ENCODE data around the gene CACNA1B.
"Not testable (repeated sequence)": the region's sequence is repeated elsewhere in the genome, so short reads cannot be mapped to it uniquely, and the experiment has no call there.

CACNA1B gene

DNA sequence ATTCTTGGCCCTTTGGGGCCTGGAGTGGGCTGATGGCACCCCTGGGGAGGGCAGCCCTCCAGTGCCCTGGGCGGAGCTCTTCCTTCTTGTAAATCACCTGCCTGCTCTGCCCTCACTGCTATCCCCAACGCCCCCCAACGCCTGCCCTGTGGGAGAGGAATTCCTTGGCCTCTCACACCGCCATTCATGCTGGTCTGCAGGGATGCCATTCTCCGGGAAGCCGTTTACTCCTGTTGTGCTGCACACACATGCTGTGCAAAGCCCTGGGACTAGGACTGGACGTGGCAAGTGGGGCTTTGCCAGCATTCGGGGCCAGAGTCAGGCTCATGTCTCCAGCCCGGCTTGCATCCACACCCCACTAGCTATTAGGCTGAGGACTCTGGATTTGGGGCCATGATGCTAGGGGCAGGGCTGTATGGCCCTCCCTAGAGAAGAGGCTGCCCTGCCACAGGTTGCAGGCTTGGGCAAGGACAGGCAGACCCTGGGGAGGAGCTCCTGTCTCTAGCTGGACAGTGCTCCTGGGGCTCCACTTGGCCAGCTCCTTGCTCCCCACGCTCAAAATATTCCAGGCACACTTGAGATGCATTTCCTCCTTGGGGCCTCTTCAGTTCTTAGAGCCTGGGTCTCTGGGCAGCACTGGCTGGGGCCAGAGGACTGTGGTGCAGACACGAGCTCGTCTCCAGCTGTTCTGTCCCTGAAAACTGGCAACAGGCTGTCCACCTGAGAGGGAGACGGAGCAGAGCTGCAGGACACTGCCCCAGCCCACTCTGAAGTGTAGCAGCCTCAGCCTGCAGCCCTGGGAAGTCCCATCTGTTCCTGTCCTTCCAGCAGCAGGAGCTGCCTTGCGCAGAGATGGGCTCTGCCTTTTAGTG lies 226.9 kb downstream of the CACNA1B start:
- no peak for DNase-seq

DNA sequence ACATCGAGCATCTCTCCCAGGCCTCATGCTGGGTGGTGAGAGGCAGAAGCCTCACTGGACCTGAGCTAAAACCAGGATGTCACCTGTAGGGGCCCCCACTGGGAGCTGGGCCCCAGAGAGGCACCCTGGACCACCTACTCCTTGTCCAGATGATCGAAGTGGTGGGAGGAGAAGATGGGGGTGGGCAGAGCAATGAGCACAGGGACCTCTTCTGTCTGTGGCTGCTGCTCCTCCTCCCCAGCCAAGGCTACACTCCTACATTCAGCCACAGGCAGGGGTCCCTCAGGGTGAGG lies 227.5 kb downstream of the CACNA1B start:
- DNase-seq, result no peak

DNA sequence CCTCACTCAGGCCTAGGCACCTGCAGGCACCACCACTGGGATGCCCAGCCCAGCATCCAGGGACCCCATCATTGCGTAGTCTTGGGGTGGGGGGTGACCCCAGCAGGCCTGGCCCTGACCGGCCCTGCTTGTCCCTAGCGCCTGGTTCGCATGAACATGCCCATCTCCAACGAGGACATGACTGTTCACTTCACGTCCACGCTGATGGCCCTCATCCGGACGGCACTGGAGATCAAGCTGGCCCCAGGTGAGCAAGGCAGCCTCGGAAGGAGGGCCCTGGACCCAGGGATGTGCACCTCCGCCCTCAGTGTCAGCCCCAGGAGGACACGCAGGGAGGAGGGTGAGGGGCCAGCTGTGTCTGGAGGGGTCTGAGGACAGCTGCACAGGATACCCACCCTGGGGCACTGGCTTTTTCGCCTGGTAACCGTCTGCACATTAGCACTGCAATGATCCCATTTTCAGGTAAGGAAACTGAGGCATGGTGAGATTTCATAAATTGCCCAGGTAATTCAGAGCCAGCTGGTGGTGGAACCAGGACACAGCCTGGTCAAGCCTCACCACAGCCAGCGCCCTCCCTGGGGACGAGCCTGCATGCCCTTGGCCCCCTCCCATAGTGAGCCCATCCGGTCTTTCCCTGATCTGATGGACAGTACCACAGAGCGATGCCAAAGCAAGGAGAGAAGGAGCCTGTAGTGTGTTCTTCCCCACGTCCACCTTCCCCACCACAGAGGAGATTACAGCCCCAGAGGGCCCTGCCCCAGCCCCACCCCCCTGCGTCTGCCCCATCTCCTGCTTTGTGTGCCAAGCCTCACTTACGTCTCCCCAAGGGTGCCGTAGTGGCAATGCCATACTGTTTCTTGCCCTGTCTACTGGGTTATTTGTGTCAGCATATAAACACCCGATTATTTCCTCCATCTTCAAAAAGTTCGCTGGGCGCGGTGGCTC lies 228.3 kb downstream of the CACNA1B start:
- DNase-seq, result no peak

DNA sequence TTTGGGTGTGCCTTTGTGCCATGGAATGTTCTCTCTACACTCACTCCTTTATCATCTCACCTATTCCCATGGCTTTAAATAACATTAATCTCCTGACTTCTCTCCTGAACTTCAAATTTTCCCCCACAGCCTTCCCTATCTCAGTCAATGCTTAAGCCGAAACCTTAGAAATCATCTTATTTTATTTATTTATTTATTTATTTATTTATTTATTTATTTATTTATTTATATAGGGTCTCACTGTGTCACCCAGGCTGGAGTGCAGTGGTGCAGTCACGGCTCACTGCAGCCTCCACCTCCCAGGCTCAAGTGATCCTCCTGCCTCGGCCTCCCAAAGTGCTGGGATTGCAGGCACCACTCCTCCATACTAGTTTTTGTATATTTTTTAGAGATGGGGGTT lies 229.5 kb downstream of the CACNA1B start:
- DNase-seq, result not testable (repeated sequence)

DNA sequence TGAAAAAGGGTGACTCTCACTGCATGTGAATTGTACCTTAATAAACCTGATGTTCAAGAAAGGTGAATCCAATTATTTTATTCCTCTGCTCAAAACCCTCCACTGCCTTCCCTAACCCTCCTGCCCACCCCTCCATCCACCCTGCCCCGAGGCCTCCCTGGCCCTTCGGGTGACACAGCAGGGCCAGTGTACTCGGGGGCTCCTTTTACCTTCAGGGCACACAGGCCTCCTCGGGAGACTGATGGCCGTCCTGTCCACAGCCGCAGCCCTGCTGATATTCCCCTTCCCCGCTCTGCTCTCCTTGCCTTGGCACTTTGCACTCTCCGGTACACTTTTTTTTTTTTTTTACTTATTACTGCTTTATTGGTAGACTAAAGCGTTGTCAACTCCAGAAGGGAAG lies 234.0 kb downstream of the CACNA1B start:
- no peak for DNase-seq

DNA sequence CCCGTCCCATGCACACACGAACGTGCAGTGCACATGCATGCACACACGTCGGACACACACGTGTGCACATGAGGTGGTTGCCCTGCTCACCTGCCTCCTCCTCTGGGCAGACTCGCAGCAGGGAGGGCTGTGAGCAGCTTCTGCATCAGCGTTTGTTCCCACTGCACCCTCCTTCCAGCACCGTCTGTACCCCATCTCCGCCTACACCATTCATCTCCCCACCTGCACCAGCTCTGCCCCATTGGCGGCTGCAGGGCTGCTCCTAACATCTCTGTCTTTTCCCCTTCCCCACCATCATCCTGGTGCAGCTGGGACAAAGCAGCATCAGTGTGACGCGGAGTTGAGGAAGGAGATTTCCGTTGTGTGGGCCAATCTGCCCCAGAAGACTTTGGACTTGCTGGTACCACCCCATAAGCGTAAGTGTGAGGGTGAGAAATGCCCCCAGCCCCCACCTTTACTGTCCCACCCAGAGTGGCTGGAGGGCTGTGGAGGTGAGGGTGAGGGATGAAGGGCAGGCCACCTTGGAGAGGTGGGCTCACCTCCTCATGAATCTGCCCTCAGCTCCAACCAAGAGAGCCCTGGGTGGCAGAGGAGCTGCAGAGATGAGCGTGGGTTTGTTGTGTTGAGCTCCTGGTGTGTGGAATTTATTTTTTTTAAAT lies 234.6 kb downstream of the CACNA1B start:
- DNase-seq, result no peak

DNA sequence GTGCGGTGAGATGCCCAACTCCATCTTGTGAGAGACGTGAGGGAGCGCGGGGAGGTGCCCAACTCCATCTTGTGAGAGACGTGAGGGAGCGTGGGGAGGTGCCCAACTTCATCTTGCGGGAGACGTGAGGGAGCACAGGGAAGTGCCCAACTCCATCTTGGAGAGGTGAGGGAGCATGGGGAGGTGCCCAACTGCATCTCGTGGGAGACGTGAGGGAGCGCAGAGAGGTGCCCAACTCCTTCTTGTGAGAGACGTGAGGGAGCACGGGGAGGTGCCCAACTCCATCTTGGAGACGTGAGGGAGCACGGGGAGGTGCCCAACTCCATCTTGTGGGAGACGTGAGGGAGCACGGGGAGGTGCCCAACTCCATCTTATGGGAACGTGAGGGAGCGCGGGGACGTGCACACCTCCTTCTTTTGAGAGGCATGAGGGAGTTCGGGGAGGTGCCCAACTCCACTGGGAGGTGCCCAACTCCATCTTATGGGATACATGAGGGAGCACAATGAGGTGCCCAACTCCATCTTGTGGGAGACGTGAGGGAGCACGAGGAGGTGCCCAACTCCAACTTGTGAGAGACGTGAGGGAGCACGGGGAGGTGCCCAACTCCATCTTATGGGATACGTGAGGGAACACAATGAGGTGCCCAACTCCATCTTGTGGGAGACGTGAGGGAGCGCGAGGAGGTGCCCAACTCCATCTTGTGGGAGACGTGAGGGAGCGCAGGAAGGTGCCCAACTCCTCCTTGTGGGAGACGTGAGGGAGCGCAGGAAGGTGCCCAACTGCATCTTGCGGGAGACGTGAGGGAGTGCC lies 235.4 kb downstream of the CACNA1B start:
- no peak for DNase-seq

DNA sequence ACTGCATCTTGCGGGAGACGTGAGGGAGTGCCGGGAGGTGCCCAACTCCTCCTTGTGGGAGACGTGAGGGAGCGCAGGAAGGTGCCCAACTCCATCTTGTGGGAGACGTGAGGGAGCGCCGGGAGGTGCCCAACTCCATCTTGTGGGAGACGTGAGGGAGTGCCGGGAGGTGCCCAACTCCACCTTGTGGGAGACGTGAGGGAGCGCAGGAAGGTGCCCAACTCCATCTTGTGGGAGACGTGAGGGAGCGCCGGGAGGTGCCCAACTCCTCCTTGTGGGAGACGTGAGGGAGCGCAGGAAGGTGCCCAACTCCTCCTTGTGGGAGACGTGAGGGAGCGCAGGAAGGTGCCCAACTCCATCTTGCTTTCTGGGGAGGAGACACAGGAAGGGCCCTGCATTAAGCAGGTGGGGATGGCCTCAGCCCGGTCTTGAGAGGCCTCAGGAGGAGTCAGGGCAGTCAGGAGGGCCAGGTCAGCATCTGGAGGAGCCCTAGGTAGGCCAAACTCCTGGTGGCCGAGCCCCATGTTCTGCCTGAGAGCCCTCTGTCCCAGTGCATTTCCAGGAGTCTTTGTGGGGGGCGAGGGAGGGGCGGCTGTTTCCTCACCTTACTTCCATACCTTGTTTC lies 236.2 kb downstream of the CACNA1B start:
- DNase-seq, result not testable (repeated sequence)

DNA sequence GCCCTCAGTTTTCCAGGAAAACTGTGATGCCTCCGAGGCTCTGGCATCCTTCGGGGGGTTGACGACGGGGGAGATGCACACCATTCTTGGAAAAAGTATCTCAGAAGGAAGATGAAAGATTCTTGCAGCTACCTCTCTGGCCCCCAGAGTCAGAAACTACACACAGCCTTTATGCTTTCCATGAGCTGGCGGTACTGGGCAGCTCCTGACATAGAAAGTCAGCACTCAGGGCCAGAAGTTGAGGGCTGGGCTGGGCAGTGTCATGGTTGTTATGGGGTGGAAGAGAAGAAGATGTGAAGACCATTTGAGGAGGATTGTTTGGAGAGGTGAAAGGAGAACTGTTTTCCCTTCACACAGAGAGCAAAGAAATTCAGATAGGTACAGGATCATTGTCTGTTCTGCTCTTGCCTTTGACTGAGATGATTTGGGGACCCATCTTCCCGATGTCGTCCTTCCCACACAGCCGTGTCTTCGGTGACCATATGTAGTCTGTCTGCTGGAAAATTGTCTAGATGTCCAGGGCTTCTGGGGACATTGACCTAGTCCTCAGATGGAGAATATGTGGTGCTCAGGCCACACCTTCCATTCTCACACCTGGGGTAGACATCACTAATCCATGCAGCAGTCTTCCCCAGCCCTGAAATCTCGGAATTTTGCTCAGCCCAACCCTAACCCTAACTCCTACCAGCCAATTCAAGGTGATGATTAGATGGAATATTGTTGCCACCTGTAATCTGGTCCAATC lies 237.1 kb downstream of the CACNA1B start:
- DNase-seq, result no peak

DNA sequence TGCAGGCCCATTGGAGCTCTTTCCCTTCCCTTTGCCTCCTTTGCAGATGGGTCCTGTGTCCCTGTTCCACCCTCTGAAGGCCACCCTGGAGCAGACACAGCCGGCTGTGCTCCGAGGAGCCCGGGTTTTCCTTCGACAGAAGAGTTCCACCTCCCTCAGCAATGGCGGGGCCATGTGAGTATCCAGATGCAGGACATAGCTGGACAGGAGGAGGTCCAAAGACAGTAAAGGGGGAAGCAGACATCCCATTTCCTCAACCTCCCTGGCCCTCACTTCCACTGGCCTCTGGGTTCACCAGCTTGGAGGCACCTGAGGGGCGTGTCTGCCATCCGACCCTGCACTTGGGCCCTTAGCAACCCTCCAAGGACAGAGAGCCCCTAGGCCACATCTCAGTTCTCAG lies 237.9 kb downstream of the CACNA1B start:
- DNase-seq, result no peak

DNA sequence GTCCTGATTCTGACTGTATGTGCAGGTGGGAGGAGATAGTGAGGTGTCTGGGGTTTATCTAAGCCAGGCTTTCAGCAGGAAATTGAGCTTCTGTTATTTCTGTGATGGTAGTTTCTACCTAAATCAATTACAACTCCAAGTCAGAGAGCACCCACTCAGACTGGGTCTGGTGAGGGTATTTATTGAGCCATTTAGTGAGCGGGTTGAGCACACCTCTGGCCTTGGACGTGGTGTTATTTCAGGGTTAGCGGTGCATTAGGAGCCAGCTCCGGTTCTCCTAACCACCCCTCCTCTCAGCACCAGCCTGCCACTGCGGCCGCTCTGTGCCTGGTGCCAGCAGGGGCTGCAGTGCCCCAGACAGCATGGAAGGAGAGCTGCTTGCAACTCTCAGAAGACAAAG lies 238.9 kb downstream of the CACNA1B start:
- no peak for DNase-seq

DNA sequence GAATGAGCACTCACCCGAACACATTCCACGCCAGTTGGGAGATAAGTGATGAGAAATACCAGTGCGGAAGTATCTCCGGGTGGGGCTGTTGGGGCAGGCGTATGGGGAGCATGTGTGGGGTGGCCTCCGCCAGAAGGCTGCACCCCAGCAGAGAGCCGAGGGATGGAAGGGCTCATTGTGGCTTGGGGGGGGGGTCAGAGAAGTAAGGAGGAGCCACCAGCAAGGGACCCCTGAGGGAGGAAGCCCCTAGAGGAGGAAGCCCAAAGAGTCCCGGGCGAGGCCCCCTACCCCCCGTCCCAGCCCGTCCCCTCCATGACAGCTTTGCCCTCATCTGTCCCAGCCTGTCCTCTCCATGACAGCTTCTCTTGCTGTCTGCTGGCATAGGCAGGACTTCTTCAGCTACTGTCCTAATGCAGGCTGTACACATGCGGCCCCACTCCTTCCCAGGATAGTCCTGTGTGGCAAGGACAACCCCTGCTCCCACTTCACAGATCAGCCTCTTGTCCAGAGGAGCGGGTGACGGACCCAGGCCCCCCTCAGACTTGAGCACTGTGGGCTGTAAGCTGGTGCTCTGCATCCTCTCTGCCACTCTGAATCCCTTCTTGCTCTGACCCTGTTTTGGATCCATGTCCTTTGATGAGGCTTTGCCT lies 239.6 kb downstream of the CACNA1B start:
- DNase-seq, result no peak

DNA sequence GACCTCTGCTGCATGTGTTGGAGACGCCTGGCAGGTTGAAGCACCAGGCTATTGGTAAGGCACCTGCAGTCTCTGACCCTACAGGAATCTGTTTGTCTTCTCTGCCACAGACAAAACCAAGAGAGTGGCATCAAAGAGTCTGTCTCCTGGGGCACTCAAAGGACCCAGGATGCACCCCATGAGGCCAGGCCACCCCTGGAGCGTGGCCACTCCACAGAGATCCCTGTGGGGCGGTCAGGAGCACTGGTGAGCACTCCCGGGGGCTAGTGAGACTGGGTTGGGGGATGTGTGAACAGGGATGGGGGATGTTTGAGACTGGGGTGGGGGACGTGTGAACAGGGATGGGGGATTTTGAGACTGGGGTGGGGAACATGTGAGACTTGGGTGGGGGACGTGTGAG lies 240.3 kb downstream of the CACNA1B start:
- DNase-seq, result no peak

DNA sequence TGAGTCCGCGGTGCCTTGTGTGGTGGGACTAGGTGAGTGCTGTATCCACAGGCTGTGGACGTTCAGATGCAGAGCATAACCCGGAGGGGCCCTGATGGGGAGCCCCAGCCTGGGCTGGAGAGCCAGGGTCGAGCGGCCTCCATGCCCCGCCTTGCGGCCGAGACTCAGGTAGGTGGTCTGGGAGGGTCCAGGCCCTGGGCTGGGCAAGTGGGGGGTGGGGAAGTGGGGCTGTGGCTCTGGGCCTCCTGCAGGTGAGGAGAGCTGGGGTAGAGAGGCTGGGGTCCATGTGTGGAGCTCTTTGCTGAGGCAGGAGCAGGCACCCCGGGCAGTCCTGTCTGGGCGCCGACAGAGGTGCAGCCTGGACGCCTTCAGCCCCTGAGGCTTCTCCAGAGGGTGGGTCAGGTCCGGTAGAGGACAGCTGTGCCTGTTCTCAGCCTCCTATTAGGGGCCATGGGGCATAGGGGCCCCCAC lies 241.1 kb downstream of the CACNA1B start:
- DNase-seq, result no peak

DNA sequence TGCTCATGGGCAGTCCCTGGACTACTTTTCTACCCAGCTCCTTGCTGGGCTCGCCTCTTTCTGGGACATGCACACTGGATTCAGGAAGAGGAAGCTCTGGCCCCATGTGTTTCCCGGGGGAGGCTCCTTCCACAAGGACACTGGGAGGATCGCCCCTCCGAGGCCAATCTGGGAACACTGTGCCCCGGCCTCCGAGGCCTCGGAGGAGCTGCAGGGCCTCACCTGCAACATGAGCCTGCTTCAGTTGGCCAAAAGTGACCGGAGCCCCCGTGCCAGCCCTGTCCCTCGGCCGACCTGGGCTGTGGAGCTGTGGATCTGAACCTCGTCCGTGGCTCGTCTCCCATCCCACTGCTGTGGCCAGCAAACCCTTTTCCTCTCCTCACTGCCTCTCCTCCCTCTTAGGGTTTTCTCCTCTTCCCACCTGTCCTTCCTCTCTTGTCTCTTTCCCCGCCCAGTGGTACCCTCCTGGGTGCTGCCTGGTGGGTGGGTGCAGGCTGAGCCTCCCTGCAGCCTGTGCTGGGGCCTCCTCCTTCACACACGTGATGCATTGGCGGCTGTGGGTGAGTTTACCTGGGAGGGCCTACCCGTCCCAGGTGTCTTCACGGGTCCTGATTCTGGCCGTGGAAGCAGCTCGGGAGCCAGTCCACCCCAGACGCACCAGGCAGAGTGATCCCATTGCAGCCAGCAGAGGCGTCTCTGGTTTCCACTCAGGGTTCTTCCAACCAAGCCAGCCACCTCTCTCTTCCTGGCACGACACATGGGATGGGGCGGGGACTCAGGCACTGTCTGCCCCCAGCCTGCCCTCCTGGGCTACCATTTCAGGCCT lies 241.8 kb downstream of the CACNA1B start:
- no peak for DNase-seq

DNA sequence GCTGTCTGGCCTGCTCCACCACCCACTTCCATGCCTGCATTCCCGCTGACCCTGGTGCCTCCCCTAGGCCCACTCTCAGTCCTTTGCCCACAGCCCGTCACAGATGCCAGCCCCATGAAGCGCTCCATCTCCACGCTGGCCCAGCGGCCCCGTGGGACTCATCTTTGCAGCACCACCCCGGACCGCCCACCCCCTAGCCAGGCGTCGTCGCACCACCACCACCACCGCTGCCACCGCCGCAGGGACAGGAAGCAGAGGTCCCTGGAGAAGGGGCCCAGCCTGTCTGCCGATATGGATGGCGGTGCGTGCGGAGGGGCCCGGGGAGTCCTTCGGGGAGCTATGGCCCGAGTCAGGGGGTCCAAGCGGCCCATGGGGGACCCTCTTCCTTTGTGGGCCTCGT lies 242.5 kb downstream of the CACNA1B start:
- DNase-seq, result no peak

DNA sequence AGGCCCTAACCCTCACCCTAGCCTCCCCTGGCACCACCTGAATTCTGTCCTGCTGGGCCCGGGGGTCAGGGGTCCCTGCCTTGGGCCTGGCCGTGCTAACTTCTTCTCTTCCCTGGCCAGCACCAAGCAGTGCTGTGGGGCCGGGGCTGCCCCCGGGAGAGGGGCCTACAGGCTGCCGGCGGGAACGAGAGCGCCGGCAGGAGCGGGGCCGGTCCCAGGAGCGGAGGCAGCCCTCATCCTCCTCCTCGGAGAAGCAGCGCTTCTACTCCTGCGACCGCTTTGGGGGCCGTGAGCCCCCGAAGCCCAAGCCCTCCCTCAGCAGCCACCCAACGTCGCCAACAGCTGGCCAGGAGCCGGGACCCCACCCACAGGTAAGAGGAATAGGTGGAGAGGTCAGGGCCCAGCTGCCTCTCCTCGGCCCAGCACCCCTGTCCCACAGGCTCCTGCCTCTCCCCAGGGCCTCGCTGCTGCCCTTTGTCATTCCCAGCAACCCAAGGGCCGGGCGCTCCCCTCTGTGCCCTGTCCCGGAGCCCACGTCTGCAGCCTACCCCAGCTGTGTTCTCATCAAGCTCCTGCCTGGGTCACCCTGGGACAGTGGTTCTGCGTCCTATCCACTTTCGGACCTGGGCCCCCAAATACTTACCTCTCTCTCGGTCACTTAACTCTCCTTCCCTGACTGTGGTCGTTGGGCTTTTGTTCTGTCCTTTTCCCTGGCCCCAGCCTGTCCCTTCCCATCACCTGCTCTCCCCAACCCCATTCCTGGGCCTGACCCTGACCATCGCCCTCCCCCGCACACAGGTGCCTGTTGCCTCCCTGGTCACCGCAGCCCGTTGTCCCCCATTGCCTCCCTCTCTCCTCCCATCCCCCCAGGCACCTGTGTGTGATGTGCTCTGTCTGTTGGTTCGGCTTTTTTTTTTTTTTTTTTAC lies 243.2 kb downstream of the CACNA1B start:
- DNase-seq, result no peak

DNA sequence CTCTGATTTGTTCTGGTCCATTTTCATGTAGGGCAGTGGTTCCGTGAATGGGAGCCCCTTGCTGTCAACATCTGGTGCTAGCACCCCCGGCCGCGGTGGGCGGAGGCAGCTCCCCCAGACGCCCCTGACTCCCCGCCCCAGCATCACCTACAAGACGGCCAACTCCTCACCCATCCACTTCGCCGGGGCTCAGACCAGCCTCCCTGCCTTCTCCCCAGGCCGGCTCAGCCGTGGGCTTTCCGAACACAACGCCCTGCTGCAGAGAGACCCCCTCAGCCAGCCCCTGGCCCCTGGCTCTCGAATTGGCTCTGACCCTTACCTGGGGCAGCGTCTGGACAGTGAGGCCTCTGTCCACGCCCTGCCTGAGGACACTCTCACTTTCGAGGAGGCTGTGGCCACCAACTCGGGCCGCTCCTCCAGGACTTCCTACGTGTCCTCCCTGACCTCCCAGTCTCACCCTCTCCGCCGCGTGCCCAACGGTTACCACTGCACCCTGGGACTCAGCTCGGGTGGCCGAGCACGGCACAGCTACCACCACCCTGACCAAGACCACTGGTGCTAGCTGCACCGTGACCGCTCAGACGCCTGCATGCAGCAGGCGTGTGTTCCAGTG lies 244.0 kb downstream of the CACNA1B start:
- no peak for DNase-seq

Measured in stimulated activated CD4-positive, alpha-beta T cell treated with anti-CD3 and anti-CD28 coated beads, Interleukin-15, amount 100 ng/mL, for 24 hours (primary cell).